Skin of body (tissue), 2 donors: ENCODE measurements around the gene TNNC1. TPM values are rescaled to one million over a fixed set of nuclear protein-coding genes. Genes with fewer than 3 reads are reported as not detected.

Experiments
- DNase-seq: peaks from one replicate; lab custom pipeline; 2025; lab: John Stamatoyannopoulos, UW
- total RNA-seq: library from RNA; depleted of rRNA; stranded (reverse); fragments of >200 nt; gene quantifications from one replicate; pipeline ENCODE4 v1.2.3, GENCODE V29; 2014

The TNNC1 gene
- total RNA-seq, 1 donor from 2014 or later, result 98.9 TPM

- DNase-seq, result no peak
Observed at GRCh38 chr3:52458770-52459545, 5.1 kb upstream of the TNNC1 start.

- no peak for DNase-seq
Observed at GRCh38 chr3:52458031-52458760, 4.4 kb upstream of the TNNC1 start.

- DNase-seq, result no peak
Observed at GRCh38 chr3:52456800-52457183, 3.0 kb upstream of the TNNC1 start.

GRCh38 chr3:52456169-52456799 lies 2.4 kb upstream of the TNNC1 start:
- peak; percentile 8 for DNase-seq

GRCh38 chr3:52455283-52456168 lies 1.7 kb upstream of the TNNC1 start, which contains the start of gene NISCH:
Gene NISCH, plus strand, starts transcription at chr3:52455604. Its CDS starts 38 bp downstream, at chr3:52455642.
- peak; percentile 42 for DNase-seq

GRCh38 chr3:52454938-52455282 lies 1.1 kb upstream of the TNNC1 start:
- DNase-seq, result no peak

- DNase-seq, result no peak
Observed at GRCh38 chr3:52454250-52454937, 553 bp upstream of the TNNC1 start.

- no peak for DNase-seq
Observed at GRCh38 chr3:52452570-52453221, 1.1 kb downstream of the TNNC1 start.

- no peak for DNase-seq
Observed at GRCh38 chr3:52452126-52452525, 1.7 kb downstream of the TNNC1 start.

GRCh38 chr3:52451237-52452083 lies 2.4 kb downstream of the TNNC1 start:
- DNase-seq, result no peak

- no peak for DNase-seq
Observed at GRCh38 chr3:52450489-52451236, 3.2 kb downstream of the TNNC1 start.

GRCh38 chr3:52447512-52448355 lies 6.1 kb downstream of the TNNC1 start:
- DNase-seq, result no peak

GRCh38 chr3:52446631-52447511 lies 7.0 kb downstream of the TNNC1 start:
- DNase-seq, result peak; percentile 12

GRCh38 chr3:52446042-52446441 lies 7.8 kb downstream of the TNNC1 start:
- no peak for DNase-seq

- DNase-seq, result no peak
Observed at GRCh38 chr3:52444860-52445793, 8.7 kb downstream of the TNNC1 start, which contains the start of gene SEMA3G. Gene SEMA3G, minus strand, starts transcription at chr3:52445103. Its CDS starts 76 bp downstream, at chr3:52445027.
